Panc1 (cell line): ENCODE measurements around the gene SH3PXD2A.

ENCODE experiments used
- POLR2AphosphoS5 ChIP-seq: IDR thresholded peaks from 2 replicates; pipeline ENCODE4 v1.6.1; 2012; ENCODE audit warnings: mild to moderate bottlenecking, low read depth, low read length, moderate library complexity
- REST ChIP-seq, 2 experiments: IDR thresholded peaks; 2 replicates each; pipeline ENCODE4 v1.6.1; 2011 to 2012; ENCODE audit warnings: low read depth in 2 of 2, control low read depth in 1 of 2, low read length in 1 of 2, mild to moderate bottlenecking in 1 of 2, moderate library complexity in 1 of 2; ENCODE audit not compliant: insufficient read depth in 1 of 2
- TCF7L2 ChIP-seq: IDR thresholded peaks from 2 replicates; pipeline ENCODE4 v1.6.1; 2011; ENCODE audit warnings: mild to moderate bottlenecking, low read depth, low read length, inconsistent platforms
- TF ChIP-seq, protein P1 (sequence below): fragments of 450-650 bp; IDR thresholded peaks from 2 replicates; pipeline ENCODE4 v1.5.1; 2017; ENCODE audit warnings: mild to moderate bottlenecking

DNA sequence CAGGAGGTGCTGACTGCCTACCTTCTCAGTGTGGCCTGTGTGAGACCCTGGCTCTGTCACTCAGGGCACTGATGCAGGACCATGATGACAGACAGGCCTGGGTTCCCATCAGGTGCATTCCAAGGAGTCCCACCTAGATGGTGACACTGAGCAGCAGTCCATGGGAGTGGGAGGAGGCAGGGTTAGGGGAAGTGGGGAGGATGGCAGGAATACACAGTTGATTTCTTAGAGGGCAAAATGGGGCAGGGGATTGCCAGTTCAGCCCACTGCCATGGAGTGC, 155.0 kb downstream of the SH3PXD2A start:
- TF ChIP-seq REST (IDR thresholded peaks at IDR 0.05; ENCODE audit: insufficient read depth in 1 of 2, low read depth in 2 of 2, low read length in 1 of 2): no peak
- TF ChIP-seq POLR2AphosphoS5: no peak
- TF ChIP-seq, protein P1, sequence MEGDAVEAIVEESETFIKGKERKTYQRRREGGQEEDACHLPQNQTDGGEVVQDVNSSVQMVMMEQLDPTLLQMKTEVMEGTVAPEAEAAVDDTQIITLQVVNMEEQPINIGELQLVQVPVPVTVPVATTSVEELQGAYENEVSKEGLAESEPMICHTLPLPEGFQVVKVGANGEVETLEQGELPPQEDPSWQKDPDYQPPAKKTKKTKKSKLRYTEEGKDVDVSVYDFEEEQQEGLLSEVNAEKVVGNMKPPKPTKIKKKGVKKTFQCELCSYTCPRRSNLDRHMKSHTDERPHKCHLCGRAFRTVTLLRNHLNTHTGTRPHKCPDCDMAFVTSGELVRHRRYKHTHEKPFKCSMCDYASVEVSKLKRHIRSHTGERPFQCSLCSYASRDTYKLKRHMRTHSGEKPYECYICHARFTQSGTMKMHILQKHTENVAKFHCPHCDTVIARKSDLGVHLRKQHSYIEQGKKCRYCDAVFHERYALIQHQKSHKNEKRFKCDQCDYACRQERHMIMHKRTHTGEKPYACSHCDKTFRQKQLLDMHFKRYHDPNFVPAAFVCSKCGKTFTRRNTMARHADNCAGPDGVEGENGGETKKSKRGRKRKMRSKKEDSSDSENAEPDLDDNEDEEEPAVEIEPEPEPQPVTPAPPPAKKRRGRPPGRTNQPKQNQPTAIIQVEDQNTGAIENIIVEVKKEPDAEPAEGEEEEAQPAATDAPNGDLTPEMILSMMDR: no peak
- no peak for TF ChIP-seq TCF7L2
